KOPT-K1 (cell line): ENCODE results near the gene THSD7A.

Source experiments
- H3K27ac ChIP-seq: fragments of 200-600 bp; sonication (generic); 2 replicates; pipeline ENCODE4 v1.5.1; 2016; ENCODE audit warnings: antibody characterized with exemption, mild to moderate bottlenecking, low read depth, low read length; ENCODE audit not compliant: poor library complexity, severe bottlenecking
- H3K36me3 ChIP-seq: fragments of 200-600 bp; sonication (generic); 2 replicates; pipeline ENCODE4 v1.5.1; 2017; ENCODE audit warnings: antibody characterized with exemption, mild to moderate bottlenecking, low read length, moderate library complexity; ENCODE audit not compliant: insufficient read depth
- H3K9me3 ChIP-seq: fragments of 200-600 bp; sonication (generic); 2 replicates; pipeline ENCODE4 v1.5.1; 2017; ENCODE audit warnings: antibody characterized with exemption, low read length, mild to moderate bottlenecking; ENCODE audit not compliant: insufficient read depth, poor library complexity, severe bottlenecking

The THSD7A gene

GRCh38 chr7:11491811-11492210 is 340.2 kb downstream of the THSD7A start:
- no peak overlapping the region for H3K27ac ChIP-seq
- no peaks in the 10 kb centered on the region for H3K36me3 ChIP-seq

DNA sequence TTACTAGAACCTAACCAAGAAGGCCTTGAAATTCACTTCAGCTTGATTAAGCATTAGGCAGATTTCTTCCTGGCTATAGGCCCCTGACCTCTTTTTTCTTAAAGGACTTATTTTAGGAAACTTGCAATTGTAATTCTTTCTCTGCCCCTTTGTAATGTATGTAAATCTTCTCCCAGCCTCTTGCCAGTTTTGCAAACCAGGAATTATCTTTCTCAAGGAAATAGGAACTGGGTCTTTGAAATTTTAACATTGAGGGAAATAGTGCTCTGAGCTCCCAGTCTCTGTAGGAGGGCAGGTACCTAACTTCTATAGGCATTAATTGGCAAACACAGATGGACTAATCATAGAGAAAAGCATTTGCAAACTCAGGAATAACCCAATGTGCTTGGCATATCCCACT is 342.7 kb downstream of the THSD7A start:
- Histone ChIP-seq H3K9me3 (no peaks in the 10 kb centered on the region), H3K27ac (no peak overlapping the region), H3K36me3 (no peaks in the 10 kb centered on the region)

More at GRCh38 chr7:11491811-11492210, 340.2 kb downstream of the THSD7A start:
- H3K9me3 ChIP-seq: no peaks in the 10 kb centered on the region

GRCh38 chr7:11486271-11486670 is 345.7 kb downstream of the THSD7A start:
- Histone ChIP-seq H3K27ac (no peak overlapping the region), H3K36me3 (no peaks in the 10 kb centered on the region), H3K9me3 (no peaks in the 10 kb centered on the region)

- no peaks in the 10 kb centered on the region for H3K36me3 ChIP-seq
- H3K9me3 ChIP-seq: no peaks in the 10 kb centered on the region
- no peak overlapping the region for H3K27ac ChIP-seq
These were observed 346.4 kb downstream of the THSD7A start for GRCh38 chr7:11485636-11486035.

DNA sequence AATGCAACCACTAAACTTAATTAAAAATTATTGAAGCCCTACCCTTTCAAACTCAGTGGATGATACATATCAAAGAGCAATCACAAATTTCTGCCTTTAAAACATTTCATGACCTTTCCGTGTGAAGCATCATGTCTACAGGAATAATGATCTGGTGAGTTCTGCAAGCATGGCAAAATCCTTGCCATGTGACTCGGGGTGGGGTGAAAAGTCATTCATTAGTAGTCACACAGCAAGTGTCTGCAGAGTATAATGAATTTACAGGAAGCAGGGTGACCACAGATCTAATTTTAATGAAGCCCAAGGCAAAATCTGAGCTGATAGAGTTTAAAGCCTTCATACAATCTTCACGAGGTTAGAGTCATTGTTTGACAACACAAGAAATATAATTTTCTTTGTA is 351.9 kb downstream of the THSD7A start:
- Histone ChIP-seq H3K9me3 (no peaks in the 10 kb centered on the region), H3K36me3 (no peaks in the 10 kb centered on the region), H3K27ac (no peak overlapping the region)

DNA sequence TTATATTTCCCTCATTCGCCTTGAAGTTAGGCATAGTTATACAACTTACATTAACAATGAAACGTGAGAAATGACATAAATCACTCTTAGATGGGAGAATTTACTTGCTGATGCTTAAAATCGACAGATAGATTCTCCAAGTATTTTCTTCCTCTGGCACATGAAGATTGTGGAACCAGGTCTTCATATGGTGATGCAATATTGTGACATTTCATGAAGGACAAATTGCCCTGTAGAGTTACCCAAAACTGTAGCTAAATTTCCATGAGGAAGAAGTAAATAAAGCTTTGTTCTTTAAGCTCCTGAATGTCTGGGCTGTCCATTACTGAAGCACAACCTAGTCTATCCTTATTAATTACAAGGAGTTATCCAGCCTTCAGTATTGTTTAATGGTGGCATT is 353.1 kb downstream of the THSD7A start:
- Histone ChIP-seq H3K36me3 (no peaks in the 10 kb centered on the region), H3K27ac (no peak overlapping the region), H3K9me3 (no peaks in the 10 kb centered on the region)

DNA sequence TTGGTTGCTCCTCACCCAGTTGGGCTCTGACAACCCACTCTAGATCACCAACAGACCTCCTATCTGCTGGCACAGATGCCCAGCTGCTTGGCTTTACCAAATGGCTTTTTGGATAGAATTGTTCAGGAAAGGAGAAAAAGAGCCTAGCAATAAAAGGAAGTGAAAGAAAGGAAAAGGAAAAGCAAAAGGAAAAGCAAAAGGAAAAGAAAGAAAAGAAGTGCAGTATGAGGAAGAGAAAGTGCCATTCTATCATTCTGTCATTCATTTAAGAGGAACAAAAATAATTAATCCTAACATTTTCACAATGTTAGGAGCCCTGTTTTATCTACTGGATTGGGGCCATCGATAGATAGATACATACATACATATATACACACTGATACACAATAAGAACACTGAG is 353.6 kb downstream of the THSD7A start:
- Histone ChIP-seq H3K9me3 (no peaks in the 10 kb centered on the region), H3K36me3 (no peaks in the 10 kb centered on the region), H3K27ac (no peak overlapping the region)

- Histone ChIP-seq H3K36me3 (no peaks in the 10 kb centered on the region), H3K27ac (no peak overlapping the region), H3K9me3 (no peaks in the 10 kb centered on the region)
These were observed 357.0 kb downstream of the THSD7A start for GRCh38 chr7:11474902-11475585.

DNA sequence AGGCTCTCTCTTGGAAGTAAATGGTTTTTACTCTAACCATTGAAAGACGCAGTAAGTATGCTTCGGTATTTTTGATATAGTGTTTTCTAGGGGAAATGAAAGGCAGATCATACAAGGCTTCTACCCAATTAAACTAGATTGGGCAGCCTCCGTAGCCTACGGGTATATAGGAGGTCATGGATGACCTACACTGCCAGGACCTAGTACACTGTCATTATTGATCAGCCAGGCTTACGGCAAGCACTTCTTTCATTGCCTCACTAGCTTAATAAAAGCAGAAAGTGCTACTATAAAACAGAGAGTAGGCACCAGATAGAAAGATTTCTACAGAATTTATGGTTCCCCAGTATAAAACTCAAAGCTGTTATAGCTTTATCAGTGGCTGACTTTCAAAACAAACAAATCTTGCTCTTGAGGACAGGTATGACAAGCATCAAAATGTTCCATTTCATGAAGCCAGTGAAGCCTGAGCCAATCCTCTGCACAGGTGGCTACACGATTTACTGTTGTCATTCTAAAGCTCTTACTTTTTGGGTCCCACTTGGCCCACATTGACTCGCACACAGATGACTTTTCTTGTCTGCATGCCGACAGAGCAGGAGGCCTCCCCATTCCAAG is 358.1 kb downstream of the THSD7A start:
- Histone ChIP-seq H3K9me3 (no peaks in the 10 kb centered on the region), H3K36me3 (no peaks in the 10 kb centered on the region), H3K27ac (no peak overlapping the region)

DNA sequence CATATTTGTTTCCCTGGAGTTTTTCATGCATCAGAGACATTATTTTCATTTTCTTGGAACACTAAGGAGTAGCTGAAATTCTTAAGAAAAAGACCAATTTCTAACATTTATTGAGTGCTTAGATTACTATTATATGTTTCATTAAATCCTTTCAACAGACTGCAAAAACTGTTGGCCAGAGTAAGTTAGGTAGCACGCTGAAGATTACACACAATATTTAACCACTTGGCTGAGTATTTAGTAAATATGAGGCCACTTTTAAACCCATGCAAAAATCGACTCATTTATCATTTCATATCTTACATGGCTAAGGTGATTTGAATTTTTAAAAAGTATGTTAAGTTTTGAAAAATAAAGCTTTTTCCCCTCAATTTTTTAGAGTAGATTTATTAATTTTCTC is 358.8 kb downstream of the THSD7A start:
- Histone ChIP-seq H3K36me3 (no peaks in the 10 kb centered on the region), H3K9me3 (no peaks in the 10 kb centered on the region), H3K27ac (no peak overlapping the region)

DNA sequence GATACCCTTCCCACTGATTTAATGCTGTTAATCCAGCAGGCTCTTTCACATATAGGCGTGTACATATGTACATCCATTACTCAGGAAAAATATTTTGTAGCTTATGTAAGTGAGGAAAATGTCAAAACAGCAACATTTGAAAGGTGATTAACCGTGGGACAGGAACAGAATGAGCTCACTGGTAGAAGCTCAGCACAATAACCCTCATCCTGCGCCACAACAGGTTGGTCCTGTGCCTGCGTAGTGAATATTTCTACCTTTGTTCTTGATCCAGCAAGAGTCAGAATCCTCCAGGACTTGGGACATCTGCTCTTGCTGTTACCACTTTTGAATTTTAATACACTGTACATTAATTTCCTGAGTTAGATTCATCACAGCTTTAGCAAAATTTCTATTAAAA is 359.4 kb downstream of the THSD7A start:
- H3K9me3 ChIP-seq: no peaks in the 10 kb centered on the region
- no peaks in the 10 kb centered on the region for H3K36me3 ChIP-seq
- no peak overlapping the region for H3K27ac ChIP-seq

- no peaks in the 10 kb centered on the region for H3K9me3 ChIP-seq
- H3K27ac ChIP-seq: no peak overlapping the region
- no peaks in the 10 kb centered on the region for H3K36me3 ChIP-seq
These were observed 360.7 kb downstream of the THSD7A start for GRCh38 chr7:11471255-11471654.

- Histone ChIP-seq H3K9me3 (no peaks in the 10 kb centered on the region), H3K36me3 (no peaks in the 10 kb centered on the region), H3K27ac (no peak overlapping the region)
These were observed 362.8 kb downstream of the THSD7A start for GRCh38 chr7:11469028-11469745.

DNA sequence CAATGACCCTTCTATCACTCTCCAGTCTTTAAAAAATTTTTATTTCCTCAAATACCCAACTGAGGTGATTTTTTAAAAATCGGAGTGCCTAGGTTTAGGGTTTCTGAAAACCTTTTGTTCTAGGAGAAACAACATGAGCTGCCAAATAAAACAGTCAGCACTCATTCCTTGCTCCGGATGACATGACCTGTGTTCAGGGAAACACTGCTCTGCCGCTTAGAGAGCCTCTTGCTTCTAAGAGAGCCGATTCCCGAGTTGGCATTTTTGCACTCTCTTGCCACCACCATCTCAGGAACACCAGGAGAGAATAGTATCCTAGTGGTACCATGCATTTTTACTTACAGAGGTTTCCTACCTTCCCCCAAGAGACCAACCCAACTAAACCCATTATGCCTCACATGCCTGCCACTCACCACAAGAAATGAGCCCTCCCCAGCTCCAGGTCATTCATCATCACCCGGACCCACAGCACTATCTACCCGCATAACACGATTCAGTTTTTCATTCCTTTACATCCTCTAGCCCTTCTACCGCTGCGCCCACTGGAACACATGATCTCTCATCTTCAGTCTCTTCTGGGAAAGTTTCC is 365.4 kb downstream of the THSD7A start:
- Histone ChIP-seq H3K9me3 (no peaks in the 10 kb centered on the region), H3K27ac (no peak overlapping the region), H3K36me3 (no peaks in the 10 kb centered on the region)

- Histone ChIP-seq H3K36me3 (no peaks in the 10 kb centered on the region), H3K9me3 (no peaks in the 10 kb centered on the region), H3K27ac (no peak overlapping the region)
These were observed 367.4 kb downstream of the THSD7A start for GRCh38 chr7:11464624-11465023.
